ENCODE measurements around the gene HOXD9.

GRCh38 chr2:176137252-176137580 lies 14.7 kb downstream of the HOXD9 start:
- TF ChIP-seq GATA2 (IDR thresholded peaks at IDR 0.05; ENCODE audit: insufficient read depth, insufficient read length, low read depth, low read length) (no peak), CTCF (IDR thresholded peaks at IDR 0.05; ENCODE audit: extremely low read depth in 1 of 2, insufficient read depth in 1 of 2, low read depth in 1 of 2, low read length in 2 of 2) (no peak), POLR2A (IDR thresholded peaks at IDR 0.05; ENCODE audit: low read depth, low read length) (no peak), MAX (IDR thresholded peaks at IDR 0.05; ENCODE audit: insufficient read depth, insufficient read length) (no peak), POLR2AphosphoS5 (IDR thresholded peaks at IDR 0.05; ENCODE audit: insufficient read depth, low read depth, low read length) (no peak), MYC (IDR thresholded peaks at IDR 0.05; ENCODE audit: low read depth, low read length) (no peak), EZH2 (IDR thresholded peaks at IDR 0.05; ENCODE audit: borderline replicate concordance, low read depth, low read length, severe bottlenecking) (no peak), FOS (IDR thresholded peaks at IDR 0.05; ENCODE audit: borderline replicate concordance, insufficient read depth, low read length) (no peak), JUN (IDR thresholded peaks at IDR 0.05; ENCODE audit: borderline replicate concordance, insufficient read depth, insufficient read length, low read depth) (no peak)

Measured in endothelial cell of umbilical vein (primary cell).